GM12878 (cell line): ENCODE measurements around the gene SIK3. TPM values are rescaled to one million over a fixed set of nuclear protein-coding genes. Genes with fewer than 3 reads are reported as not detected.
A peak's percentile ranks its signal among the peaks of the same experiment; 100 is the strongest.

Experiments used
- BACH1 ChIP-seq: fragments of 450-650 bp; IDR thresholded peaks from 2 replicates; pipeline ENCODE4 v1.6.1; 2017; ENCODE audit warnings: mild to moderate bottlenecking, borderline replicate concordance
- CEBPB ChIP-seq, 2 experiments: fragments of 150-350 bp in 1 of 2; IDR thresholded peaks; 2 replicates each; pipeline ENCODE4 v1.6.1; 2012 to 2014; ENCODE audit warnings: low read depth in 2 of 2, low read length in 2 of 2, borderline replicate concordance in 1 of 2, inconsistent platforms in 1 of 2
- CHD2 ChIP-seq: IDR thresholded peaks from 2 replicates; pipeline ENCODE4 v1.6.1; 2011; ENCODE audit warnings: low read depth, low read length, improper control_type of control experiment, borderline replicate concordance
- DPF2 ChIP-seq: fragments of 450-650 bp; IDR thresholded peaks from 2 replicates; pipeline ENCODE4 v1.6.1; 2017; ENCODE audit warnings: mild to moderate bottlenecking
- EGR1 ChIP-seq, 2 experiments: IDR thresholded peaks; 1 replicate in 1 of 2; 2 replicates in 1 of 2; pipeline ENCODE4 v1.6.1; 2011 to 2012; ENCODE audit warnings: low read depth in 2 of 2, low read length in 2 of 2, borderline replicate concordance in 1 of 2, mild to moderate bottlenecking in 1 of 2, moderate library complexity in 1 of 2
- FOS ChIP-seq: IDR thresholded peaks from 3 replicates; pipeline ENCODE4 v1.6.1; 2011; ENCODE audit warnings: borderline replicate concordance; ENCODE audit not compliant: insufficient read length; ENCODE audit errors: extremely low read depth
- HCFC1 ChIP-seq: fragments of 150-350 bp; IDR thresholded peaks from 2 replicates; pipeline ENCODE4 v1.6.1; 2014; ENCODE audit warnings: low read length
- MTA2 ChIP-seq: fragments of 450-650 bp; IDR thresholded peaks from 2 replicates; pipeline ENCODE4 v1.6.1; 2016; ENCODE audit warnings: low read depth, mild to moderate bottlenecking, moderate library complexity
- MYC ChIP-seq: IDR thresholded peaks from 2 replicates; pipeline ENCODE4 v1.6.1; 2011; ENCODE audit warnings: mild to moderate bottlenecking, low read length, moderate library complexity, inconsistent platforms; ENCODE audit not compliant: insufficient read depth, insufficient replicate concordance, insufficient read length, severe bottlenecking
- PAX5 ChIP-seq: IDR thresholded peaks from 2 replicates; pipeline ENCODE4 v1.6.1; 2011; ENCODE audit warnings: low read depth, low read length, borderline replicate concordance
- RBBP5 ChIP-seq: fragments of 200-600 bp; sonication (generic); conservative IDR thresholded peaks from 2 replicates; pipeline ENCODE4 v1.6.1; 2016
- RFX5 ChIP-seq: IDR thresholded peaks from 2 replicates; pipeline ENCODE4 v1.6.1; 2011; ENCODE audit warnings: low read depth, low read length, improper control_type of control experiment
- SIX5 ChIP-seq: IDR thresholded peaks from 2 replicates; pipeline ENCODE4 v1.6.1; 2011; ENCODE audit warnings: mild to moderate bottlenecking, low read depth, low read length, moderate library complexity; ENCODE audit not compliant: severe bottlenecking
- SMAD1 ChIP-seq: fragments of 450-650 bp; IDR thresholded peaks from 2 replicates; pipeline ENCODE4 v1.6.1; 2018; ENCODE audit warnings: mild to moderate bottlenecking, low read depth; ENCODE audit not compliant: partially characterized antibody
- STAT3 ChIP-seq: IDR thresholded peaks from 2 replicates; pipeline ENCODE4 v1.6.1; 2011; ENCODE audit warnings: low read depth, low read length, improper control_type of control experiment
- TCF12 ChIP-seq: IDR thresholded peaks from 2 replicates; pipeline ENCODE4 v1.6.1; 2011; ENCODE audit warnings: low read depth, mild to moderate bottlenecking, low read length
- WRNIP1 ChIP-seq: IDR thresholded peaks from 2 replicates; pipeline ENCODE4 v1.6.1; 2011; ENCODE audit warnings: low read depth, low read length, improper control_type of control experiment, borderline replicate concordance
- ZNF384 ChIP-seq: IDR thresholded peaks from 2 replicates; pipeline ENCODE4 v1.6.1; 2012; ENCODE audit warnings: low read depth, mild to moderate bottlenecking, low read length, improper control_type of control experiment, borderline replicate concordance
- polyA plus RNA-seq, 11 experiments: library from polyadenylated mRNA; depleted of rRNA in 4 of 11; unstranded in 6 of 11; stranded (reverse) in 5 of 11; fragments of >200 nt; fragmentation: Nextera tagmentation in 4 of 11; fragmentation: Illumina TruSeq in 1 of 11; extraction: Ambion mirVana in 4 of 11; extraction: Trizol in 1 of 11; gene quantifications; 1 replicate in 1 of 11; 2 replicates in 10 of 11; pipeline versions ENCODE4 v1.2.1 to v1.2.3, GENCODE V29; 2011 to 2016; ENCODE audit warnings: inconsistent platforms in 2 of 11, missing spikeins in 2 of 11, low read depth in 1 of 11
- total RNA-seq, 4 experiments: library from RNA; depleted of rRNA in 3 of 4; stranded (reverse); fragments of >200 nt in 3 of 4; fragmentation: Illumina TruSeq in 1 of 4; extraction: Trizol in 1 of 4; gene quantifications; 2 replicates each; pipeline versions ENCODE4 v1.2.1 to v1.2.3, GENCODE V29; 2013 to 2021
- TF ChIP-seq, protein P1 (sequence below): fragments of 450-650 bp; IDR thresholded peaks from 2 replicates; pipeline ENCODE4 v1.6.1; 2016; ENCODE audit warnings: mild to moderate bottlenecking
- TF ChIP-seq, protein P2 (sequence below), 3 experiments: IDR thresholded peaks in 2 of 3; conservative IDR thresholded peaks in 1 of 3; 2 replicates each; pipeline ENCODE4 v1.5.1; 2011; ENCODE audit warnings: low read depth in 3 of 3, low read length in 3 of 3, mild to moderate bottlenecking in 3 of 3, control low read depth in 2 of 3, moderate library complexity in 2 of 3, inconsistent platforms in 1 of 3, mixed read lengths in 1 of 3; ENCODE audit not compliant: control insufficient read depth in 2 of 3, insufficient read depth in 1 of 3; ENCODE audit errors: extremely low read depth in 1 of 3
- TF ChIP-seq, protein P3 (sequence below): IDR thresholded peaks from 2 replicates; pipeline ENCODE4 v1.6.1; 2012; ENCODE audit warnings: low read depth, low read length, improper control_type of control experiment
- TF ChIP-seq, protein P4 (sequence below): IDR thresholded peaks from 2 replicates; pipeline ENCODE4 v1.6.1; 2011; ENCODE audit warnings: borderline replicate concordance, low read depth, mild to moderate bottlenecking, moderate library complexity, low read length; ENCODE audit not compliant: insufficient read depth, poor library complexity, severe bottlenecking
- TF ChIP-seq, protein P5 (sequence below): fragments of 450-650 bp; conservative IDR thresholded peaks from 2 replicates; pipeline ENCODE4 v1.6.1; 2017; ENCODE audit warnings: mild to moderate bottlenecking, moderate library complexity

The SIK3 gene
- total and polyA plus RNA-seq, 10 of the 15 experiments (the other 5 are each of a cell fraction or from before 2014, with no cell fraction given), result 2.5 to 31.9 (median 11.1) TPM

DNA sequence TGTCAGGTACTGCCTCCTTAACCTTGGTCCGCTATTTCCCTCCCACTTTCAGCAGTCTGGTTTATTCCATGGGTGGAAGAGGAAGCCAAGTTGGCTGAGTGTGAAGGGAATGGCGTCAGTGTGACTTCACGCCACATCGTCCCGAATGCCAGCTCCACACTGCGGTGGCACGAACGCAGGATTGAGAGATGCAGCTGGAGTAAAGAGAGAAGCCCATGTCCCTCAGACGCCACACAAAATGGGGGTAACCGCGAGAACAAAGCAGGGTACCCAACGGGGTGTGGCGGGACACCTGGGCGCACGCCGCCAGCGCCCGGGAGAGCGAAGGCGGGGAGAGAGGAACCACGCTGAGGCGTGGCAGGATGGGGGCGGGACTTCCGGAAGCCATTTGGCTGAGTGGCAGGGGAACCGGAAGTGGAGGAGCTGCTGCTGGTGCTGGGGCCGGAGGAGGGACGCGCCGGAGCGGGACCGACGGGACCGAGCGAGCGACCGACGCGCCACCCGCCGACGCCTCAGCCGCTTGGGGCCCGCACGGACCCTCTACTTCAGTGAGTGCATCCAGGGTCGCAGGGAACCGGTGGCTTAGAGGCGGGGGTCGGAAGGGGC, 45.7 kb upstream of the SIK3 start, which contains the start of gene PAFAH1B2 (continued):
- TF ChIP-seq, protein P1, sequence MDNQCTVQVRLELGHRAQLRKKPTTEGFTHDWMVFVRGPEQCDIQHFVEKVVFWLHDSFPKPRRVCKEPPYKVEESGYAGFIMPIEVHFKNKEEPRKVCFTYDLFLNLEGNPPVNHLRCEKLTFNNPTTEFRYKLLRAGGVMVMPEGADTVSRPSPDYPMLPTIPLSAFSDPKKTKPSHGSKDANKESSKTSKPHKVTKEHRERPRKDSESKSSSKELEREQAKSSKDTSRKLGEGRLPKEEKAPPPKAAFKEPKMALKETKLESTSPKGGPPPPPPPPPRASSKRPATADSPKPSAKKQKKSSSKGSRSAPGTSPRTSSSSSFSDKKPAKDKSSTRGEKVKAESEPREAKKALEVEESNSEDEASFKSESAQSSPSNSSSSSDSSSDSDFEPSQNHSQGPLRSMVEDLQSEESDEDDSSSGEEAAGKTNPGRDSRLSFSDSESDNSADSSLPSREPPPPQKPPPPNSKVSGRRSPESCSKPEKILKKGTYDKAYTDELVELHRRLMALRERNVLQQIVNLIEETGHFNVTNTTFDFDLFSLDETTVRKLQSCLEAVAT, result 0 out of 2 replicates have a peak, but pooled peaks have one; percentile 35
- TF ChIP-seq PAX5 (peak; percentile 86; the same call in 1 of the 2 replicates), ZNF384 (no peak), SIX5 (no peak), DPF2 (peak; percentile 94), SMAD1 (no peak), RFX5 (no peak), BACH1 (0 out of 2 replicates have a peak, but pooled peaks have one; percentile 29), EGR1 (IDR thresholded peaks at IDR 0.05; ENCODE audit: borderline replicate concordance in 1 of 2, low read depth in 2 of 2, low read length in 2 of 2) (no peak), CHD2 (peak; percentile 60; the same call in 1 of the 2 replicates), STAT3 (no peak), RBBP5 (no peak), WRNIP1 (no peak), FOS (no peak), HCFC1 (peak; percentile 46), TCF12 (peak; percentile 50; the same call in 1 of the 2 replicates), MTA2 (peak; percentile 45; the same call in 1 of the 2 replicates), CEBPB (IDR thresholded peaks at IDR 0.05; ENCODE audit: borderline replicate concordance in 1 of 2, low read depth in 2 of 2, low read length in 2 of 2) (no peak), MYC (peak; percentile 89)
- TF ChIP-seq, protein P2, sequence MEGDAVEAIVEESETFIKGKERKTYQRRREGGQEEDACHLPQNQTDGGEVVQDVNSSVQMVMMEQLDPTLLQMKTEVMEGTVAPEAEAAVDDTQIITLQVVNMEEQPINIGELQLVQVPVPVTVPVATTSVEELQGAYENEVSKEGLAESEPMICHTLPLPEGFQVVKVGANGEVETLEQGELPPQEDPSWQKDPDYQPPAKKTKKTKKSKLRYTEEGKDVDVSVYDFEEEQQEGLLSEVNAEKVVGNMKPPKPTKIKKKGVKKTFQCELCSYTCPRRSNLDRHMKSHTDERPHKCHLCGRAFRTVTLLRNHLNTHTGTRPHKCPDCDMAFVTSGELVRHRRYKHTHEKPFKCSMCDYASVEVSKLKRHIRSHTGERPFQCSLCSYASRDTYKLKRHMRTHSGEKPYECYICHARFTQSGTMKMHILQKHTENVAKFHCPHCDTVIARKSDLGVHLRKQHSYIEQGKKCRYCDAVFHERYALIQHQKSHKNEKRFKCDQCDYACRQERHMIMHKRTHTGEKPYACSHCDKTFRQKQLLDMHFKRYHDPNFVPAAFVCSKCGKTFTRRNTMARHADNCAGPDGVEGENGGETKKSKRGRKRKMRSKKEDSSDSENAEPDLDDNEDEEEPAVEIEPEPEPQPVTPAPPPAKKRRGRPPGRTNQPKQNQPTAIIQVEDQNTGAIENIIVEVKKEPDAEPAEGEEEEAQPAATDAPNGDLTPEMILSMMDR (IDR thresholded peaks at IDR 0.05 in 2 of 3, conservative IDR thresholded peaks at IDR 0.05 in 1 of 3; ENCODE audit: control insufficient read depth in 2 of 3, extremely low read depth in 1 of 3, insufficient read depth in 1 of 3, low read depth in 3 of 3, low read length in 3 of 3), result no peak
- TF ChIP-seq, protein P3, sequence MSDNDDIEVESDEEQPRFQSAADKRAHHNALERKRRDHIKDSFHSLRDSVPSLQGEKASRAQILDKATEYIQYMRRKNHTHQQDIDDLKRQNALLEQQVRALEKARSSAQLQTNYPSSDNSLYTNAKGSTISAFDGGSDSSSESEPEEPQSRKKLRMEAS, result peak; percentile 87; the same call in 1 of the 2 replicates
- TF ChIP-seq, protein P4, sequence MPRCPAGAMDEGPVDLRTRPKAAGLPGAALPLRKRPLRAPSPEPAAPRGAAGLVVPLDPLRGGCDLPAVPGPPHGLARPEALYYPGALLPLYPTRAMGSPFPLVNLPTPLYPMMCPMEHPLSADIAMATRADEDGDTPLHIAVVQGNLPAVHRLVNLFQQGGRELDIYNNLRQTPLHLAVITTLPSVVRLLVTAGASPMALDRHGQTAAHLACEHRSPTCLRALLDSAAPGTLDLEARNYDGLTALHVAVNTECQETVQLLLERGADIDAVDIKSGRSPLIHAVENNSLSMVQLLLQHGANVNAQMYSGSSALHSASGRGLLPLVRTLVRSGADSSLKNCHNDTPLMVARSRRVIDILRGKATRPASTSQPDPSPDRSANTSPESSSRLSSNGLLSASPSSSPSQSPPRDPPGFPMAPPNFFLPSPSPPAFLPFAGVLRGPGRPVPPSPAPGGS, result no peak
- TF ChIP-seq, protein P5, sequence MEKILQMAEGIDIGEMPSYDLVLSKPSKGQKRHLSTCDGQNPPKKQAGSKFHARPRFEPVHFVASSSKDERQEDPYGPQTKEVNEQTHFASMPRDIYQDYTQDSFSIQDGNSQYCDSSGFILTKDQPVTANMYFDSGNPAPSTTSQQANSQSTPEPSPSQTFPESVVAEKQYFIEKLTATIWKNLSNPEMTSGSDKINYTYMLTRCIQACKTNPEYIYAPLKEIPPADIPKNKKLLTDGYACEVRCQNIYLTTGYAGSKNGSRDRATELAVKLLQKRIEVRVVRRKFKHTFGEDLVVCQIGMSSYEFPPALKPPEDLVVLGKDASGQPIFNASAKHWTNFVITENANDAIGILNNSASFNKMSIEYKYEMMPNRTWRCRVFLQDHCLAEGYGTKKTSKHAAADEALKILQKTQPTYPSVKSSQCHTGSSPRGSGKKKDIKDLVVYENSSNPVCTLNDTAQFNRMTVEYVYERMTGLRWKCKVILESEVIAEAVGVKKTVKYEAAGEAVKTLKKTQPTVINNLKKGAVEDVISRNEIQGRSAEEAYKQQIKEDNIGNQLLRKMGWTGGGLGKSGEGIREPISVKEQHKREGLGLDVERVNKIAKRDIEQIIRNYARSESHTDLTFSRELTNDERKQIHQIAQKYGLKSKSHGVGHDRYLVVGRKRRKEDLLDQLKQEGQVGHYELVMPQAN, result no peak; the same call in none of the 2 replicates
